ENCODE results near the gene RERE.
A peak's percentile ranks its signal among the peaks of the same experiment; 100 is the strongest.

Gene RERE

GRCh38 chr1:8687039-8687438 is 130.4 kb downstream of the RERE start:
- no peak for TF ChIP-seq CTCF (IDR thresholded peaks at IDR 0.05; ENCODE audit: control insufficient read depth, extremely low read depth, insufficient read depth)
- H3K4me3 ChIP-seq (ENCODE audit: low read depth, low read length), result no peak overlapping the region
- no peak for DNase-seq (ENCODE audit: low read depth)

GRCh38 chr1:8685463-8685862 is 132.0 kb downstream of the RERE start:
- TF ChIP-seq CTCF (IDR thresholded peaks at IDR 0.05; ENCODE audit: control insufficient read depth, extremely low read depth, insufficient read depth), result no peak
- H3K4me3 ChIP-seq (ENCODE audit: low read depth, low read length), result no peak overlapping the region
- no peak for DNase-seq (ENCODE audit: low read depth)

GRCh38 chr1:8684590-8684989 is 132.8 kb downstream of the RERE start:
- DNase-seq (ENCODE audit: low read depth), result no peak
- H3K4me3 ChIP-seq (ENCODE audit: low read depth, low read length), result no peak overlapping the region
- TF ChIP-seq CTCF (IDR thresholded peaks at IDR 0.05; ENCODE audit: control insufficient read depth, extremely low read depth, insufficient read depth), result no peak

GRCh38 chr1:8682573-8682972 is 134.9 kb downstream of the RERE start:
- no peak for DNase-seq (ENCODE audit: low read depth)
- TF ChIP-seq CTCF (IDR thresholded peaks at IDR 0.05; ENCODE audit: control insufficient read depth, extremely low read depth, insufficient read depth), result no peak

GRCh38 chr1:8681911-8682310 is 135.5 kb downstream of the RERE start:
- H3K4me3 ChIP-seq (ENCODE audit: low read depth, low read length), result peak overlapping the region; percentile 50; the same call in 1 of the 2 replicates
- no peak for TF ChIP-seq CTCF (IDR thresholded peaks at IDR 0.05; ENCODE audit: control insufficient read depth, extremely low read depth, insufficient read depth)
- DNase-seq (ENCODE audit: low read depth), result no peak

More at GRCh38 chr1:8682573-8682972, 134.9 kb downstream of the RERE start:
- H3K4me3 ChIP-seq (ENCODE audit: low read depth, low read length), result no peak overlapping the region

- no peak for DNase-seq (ENCODE audit: low read depth)
- H3K4me3 ChIP-seq (ENCODE audit: low read depth, low read length), result peak overlapping the region; percentile 50
- TF ChIP-seq CTCF (IDR thresholded peaks at IDR 0.05; ENCODE audit: control insufficient read depth, extremely low read depth, insufficient read depth), result no peak
Observed at GRCh38 chr1:8680664-8681650, 136.5 kb downstream of the RERE start.
